Kidney tubule cell (primary cell): Measurements from ENCODE around the gene MYL5.
A peak's percentile ranks its signal among the peaks of the same experiment; 100 is the strongest.
"Not testable (repeated sequence)": the region's sequence is repeated elsewhere in the genome, so short reads cannot be mapped to it uniquely, and the experiment has no call there.

Experiments used
- DNase-seq: peaks from one replicate; pipeline ENCODE4 v3.0.0-alpha.2; 2018; ENCODE audit warnings: low spot score

MYL5 gene, protein sequence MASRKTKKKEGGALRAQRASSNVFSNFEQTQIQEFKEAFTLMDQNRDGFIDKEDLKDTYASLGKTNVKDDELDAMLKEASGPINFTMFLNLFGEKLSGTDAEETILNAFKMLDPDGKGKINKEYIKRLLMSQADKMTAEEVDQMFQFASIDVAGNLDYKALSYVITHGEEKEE

DNA sequence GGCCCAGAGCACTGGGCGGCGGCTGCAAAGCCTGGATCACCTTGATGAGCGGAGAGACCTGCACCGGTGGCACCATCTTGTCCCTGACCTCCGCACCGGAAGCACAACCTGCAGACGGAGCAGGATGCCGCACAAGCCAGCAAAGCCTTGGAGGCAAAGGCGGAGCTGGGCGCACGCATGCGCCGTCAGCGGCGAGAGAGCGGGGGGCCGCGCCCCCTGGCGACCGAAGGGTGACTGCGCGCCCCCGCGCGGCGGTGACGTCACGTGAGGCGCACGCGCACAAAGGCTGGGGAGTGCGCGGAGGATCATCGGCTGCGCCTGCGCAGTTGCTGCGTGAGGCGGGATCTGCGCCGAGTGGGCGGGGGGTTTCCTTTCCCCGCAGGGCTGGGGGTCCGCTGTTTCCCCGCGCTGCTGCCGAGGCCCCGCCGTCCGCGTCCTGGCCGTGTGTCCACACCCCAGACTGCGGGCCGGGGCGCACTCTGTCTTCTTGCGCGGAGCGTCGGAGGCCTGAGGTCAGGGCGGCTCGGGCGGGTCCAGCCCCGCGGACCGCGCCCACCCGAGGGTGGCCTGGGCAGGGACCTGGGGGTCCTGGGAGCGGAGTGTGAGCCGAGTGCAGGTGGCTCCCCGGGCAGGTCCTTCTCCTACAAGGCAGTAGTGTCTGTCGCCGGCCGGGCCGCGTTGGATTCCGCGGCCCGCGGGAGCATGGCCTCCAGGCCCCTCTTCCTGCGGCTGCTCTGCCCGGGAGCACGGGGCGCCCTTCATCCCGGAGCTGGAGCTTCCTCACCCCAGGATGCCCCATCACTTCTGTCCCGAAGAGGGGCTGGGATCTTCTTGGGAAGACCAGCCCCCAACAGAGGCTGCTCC, at the start of gene MYL5, which contains the start of gene ATP5ME:
Gene MYL5 (plus strand): TSS at position 371 of the 864 bp plus-strand sequence. CDS start 3,485 bp downstream, outside the sequence.
Gene ATP5ME (minus strand): TSS at position 105 of the 864 bp plus-strand sequence. CDS start 29 bp downstream, at position 76.
- DNase-seq = peak; percentile 96

DNA sequence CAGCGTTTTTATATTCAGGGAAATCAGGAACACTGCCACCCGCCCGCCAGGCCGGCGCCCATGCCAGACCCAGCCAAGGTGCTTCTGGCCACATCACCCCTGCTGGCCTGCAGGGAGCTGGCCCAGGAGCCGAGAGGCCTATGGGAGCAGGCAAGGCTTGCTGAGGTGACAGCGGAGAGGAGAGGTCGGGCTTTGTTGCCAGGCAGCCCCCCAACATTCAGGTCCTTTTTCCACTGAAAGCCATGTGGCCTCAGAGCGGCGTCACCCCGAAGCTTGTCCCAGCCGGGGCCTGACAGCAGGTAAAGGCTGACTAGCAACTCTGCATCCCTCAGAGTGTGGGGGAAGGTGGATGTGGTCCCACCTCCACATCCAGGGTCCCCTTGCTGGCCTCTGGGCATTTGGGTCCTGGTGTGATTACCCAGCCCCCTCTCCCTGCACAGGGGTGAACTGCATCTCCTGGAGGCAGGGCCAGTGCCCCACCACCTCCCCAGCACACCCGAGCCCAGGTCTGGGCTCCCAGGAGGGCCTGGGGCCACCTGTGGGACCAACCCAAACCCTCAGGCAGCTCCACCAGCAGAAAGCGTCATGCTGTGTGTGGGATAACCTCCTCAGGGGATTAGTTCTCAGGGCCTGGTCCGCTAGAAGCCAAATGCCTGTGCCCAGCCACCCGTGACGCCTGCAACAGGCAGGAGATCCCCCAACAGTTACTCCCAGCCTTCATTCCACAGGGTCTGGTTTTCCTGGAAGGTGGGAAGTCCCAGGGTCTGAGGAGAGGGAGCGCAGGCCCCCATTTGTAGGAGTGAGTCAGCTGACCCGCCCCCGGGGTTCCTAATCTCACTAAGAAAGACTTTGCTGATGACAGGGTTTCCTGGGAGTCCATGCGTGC, 49.4 kb upstream of the MYL5 start, which contains the start of gene PDE6B:
Gene PDE6B (plus strand): TSS at position 869 of the 886 bp plus-strand sequence. CDS start 54 bp downstream, outside the sequence.
- DNase-seq = peak; percentile 93

DNA sequence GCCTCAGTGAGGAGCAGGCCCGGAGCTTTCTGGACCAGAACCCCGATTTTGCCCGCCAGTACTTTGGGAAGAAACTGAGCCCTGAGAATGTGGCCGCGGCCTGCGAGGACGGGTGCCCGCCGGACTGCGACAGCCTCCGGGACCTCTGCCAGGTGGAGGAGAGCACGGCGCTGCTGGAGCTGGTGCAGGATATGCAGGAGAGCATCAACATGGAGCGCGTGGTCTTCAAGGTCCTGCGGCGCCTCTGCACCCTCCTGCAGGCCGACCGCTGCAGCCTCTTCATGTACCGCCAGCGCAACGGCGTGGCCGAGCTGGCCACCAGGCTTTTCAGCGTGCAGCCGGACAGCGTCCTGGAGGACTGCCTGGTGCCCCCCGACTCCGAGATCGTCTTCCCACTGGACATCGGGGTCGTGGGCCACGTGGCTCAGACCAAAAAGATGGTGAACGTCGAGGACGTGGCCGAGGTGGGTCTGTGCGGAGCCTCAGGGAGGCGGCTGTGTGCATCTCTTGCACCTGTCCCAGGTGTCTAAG, 48.6 kb upstream of the MYL5 start:
- no peak for DNase-seq

DNA sequence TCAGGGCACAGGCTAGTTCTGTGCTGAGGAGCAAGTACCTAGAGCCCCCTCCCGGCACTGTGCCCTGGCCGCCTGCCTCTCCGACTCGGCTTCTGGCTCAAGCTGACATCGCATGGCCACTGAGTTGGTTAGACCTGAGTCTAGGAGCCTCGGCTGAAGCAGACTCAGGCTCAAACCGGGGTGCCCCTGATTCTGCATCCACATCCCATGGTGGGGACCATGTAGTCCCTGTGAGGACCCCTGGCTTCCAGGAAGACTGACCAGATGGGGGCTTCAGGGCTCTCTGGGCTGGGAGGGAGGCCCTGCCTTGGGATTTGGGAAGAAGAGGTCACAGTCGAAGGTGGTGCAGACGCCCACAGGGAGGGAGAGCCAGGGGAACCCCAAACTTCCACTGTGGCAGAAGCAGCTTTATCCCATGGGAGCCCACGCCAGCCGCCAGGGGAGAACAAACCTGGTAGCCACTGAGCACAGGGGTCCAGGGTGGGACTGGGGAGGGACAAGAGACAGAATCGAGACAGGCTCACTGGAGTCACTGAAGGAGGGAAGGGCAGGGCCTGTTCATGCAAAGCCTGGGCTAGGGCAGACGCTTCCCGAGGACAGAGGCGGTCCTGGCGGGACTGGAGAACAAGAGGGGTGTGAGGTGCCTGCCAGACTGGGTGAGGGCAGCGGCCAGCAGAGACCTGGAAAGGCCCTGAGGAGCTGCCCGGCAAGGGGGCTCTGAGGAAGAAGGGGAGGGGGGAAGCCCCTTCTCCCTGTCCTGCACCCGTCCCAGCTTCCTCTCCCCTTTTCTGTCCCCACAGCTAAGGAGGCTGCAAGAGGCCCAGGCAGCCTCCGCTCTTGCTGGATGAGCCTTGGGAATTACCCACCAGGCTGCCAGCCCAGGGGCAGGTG, 47.9 kb upstream of the MYL5 start:
- DNase-seq = no peak

DNA sequence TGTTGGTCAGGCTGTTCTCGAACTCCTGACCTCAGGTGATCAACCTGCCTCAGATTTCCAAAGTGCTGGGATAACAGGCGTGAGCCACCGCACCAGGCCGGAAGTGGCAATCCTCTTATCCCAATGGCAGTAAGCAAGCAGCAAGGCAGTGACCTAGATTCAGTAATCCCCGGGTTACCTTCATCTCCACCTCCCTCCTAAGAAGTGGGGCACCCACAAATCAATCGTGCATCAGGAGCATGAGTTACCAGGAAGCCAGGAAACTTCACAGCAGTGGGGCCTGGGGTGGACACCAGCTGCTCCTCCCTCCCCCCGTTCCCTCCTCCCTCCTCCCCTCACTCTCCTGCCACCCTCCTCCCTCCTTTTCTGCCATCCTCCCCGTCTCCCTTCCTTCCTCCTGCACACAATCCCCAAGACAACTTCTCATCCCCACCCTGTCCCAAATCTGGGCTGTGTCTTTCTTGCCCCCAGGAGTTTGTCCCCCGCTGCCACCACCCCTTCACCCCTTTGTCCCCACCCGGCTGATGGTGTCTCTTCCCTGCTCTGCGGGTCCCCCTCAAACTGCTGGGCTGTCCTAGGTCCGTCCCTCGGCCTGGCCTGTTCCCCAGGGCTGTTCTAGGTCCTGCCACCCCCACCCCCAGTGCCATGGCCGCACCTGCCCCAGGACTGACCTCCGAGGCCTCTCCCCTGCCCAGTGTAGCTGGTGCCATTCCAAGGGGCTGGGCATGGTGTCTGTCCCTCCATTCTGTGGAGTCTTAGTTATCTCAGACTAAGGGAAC, 46.8 kb upstream of the MYL5 start:
- DNase-seq = no peak

DNA sequence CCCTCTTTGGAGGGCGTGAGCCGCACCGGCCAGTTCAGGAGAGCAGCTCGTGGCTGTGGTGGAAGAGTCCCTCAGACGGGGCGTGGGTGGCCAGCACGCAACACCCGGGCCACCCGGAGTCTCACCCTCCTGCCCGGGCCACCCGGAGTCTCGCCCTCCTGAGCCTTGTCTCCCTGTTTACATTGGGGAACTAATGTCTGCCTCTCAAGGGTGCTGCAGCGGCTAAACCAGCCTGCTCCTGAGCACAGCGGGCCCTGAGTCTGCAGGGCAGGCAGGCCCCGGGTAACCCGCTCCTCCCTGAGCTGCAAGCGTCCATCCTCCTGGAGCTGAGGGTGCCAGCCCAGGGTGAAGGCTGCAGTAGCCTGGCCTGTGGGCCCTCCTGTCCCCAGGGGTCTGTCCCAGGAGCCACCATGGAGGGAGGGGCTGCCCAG, 46.0 kb upstream of the MYL5 start:
- DNase-seq = no peak

DNA sequence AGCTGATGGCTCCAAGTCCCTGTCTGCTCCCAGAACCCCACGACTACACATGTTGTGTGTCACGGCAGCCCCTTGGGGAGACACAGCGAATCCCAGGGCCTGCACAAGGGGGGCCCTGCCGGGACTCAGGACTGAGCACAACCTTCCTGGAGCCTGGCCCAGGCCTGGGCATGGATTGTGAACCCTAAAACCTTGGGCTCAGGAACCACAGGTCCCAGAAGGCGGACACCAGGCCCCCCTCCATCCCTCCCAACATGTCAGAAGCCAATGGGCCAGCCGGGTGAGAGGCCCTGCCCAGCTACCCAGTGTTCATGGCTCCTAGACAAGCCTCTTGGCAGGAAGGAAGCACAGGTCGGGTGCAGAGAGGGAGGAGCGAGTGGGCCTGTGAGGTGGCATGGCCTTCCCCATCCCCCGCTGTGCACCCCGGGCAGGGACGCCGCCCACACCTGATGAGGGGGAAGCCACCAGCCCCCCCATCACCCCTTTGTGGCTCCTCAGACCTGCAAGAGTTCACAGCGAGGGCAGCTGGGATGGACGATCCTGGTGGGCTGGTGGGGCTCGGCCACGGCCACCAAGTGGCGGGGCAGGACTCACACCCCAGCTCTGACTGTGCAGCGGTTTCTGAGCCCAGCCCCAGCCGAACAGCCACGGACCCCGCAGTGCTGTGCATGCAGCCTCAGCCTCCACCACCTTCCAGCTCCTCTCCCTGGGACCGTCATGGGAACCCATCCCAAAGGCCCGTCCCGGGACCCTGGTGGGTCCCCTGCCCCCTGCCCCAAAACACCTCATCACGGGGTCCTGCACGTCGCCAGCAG, 45.3 kb upstream of the MYL5 start:
- DNase-seq = no peak

DNA sequence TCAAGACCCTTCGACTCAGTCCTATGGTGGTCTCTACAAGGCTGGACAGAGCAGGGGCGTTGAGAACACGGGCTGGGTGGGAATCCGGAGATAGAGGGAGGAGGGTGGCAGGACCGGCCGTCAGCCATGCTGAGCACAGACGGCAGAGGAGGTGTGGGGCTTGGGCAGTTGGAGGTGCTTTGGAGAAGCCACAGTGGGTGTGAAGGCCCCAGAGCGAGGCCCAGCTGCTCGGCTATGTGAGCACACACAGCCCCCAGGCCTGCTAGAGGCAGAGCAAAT, 44.8 kb upstream of the MYL5 start:
- no peak for DNase-seq

DNA sequence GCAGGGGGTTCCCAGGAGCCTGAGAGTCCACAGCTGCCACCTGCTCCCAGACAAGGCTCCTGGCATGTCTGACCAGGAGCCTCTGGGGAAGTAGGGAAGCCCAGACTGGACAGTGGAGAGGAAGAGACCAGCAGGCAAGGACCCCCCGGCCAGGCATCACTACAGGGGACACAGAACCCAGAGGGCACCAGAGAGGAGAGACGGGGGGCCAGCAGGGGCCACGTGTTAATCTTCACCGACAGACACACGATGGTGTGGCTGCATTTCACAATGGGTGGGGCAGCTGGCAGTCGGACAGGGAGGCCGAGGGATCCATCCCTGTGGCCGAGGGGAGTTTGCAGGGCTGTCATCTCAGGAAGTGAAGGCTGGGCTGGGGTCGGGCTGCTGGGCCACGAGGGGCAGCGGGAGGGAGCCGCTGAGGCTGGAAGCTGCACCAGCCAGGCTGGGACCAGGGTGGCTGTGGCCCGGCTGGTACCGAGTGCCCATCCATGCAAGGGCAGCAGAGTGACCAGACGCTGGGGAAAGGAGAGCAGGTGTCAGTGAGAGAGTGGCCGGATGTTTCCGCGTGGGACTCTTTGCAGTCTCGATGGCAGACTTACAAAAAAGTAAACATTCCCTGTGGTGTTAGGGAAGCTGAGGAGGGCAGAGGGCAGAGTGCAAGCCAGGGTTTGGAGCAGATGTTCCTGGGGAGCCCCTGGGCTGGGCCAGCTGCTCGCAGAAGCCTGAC, 44.3 kb upstream of the MYL5 start:
- DNase-seq = no peak

DNA sequence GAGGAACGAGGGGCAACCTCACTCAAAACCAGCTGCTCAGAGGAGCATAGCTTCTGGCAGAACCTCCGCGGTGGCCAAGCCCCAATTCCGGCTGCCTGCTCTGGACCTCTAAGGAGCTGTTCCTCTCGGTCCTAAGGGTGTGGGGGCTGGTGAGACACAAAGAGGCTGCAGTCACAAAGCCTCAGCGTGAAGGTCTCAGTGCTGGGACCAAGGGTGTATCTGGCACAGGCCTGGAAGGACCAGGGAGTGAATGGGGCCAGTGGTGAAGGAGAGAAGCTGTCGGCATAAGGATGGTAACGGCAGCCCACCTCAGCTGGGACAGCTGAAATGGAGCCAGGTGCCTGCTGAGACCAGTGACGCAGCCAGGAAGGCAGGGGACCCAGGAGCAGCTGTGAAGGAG, 43.7 kb upstream of the MYL5 start:
- no peak for DNase-seq

DNA sequence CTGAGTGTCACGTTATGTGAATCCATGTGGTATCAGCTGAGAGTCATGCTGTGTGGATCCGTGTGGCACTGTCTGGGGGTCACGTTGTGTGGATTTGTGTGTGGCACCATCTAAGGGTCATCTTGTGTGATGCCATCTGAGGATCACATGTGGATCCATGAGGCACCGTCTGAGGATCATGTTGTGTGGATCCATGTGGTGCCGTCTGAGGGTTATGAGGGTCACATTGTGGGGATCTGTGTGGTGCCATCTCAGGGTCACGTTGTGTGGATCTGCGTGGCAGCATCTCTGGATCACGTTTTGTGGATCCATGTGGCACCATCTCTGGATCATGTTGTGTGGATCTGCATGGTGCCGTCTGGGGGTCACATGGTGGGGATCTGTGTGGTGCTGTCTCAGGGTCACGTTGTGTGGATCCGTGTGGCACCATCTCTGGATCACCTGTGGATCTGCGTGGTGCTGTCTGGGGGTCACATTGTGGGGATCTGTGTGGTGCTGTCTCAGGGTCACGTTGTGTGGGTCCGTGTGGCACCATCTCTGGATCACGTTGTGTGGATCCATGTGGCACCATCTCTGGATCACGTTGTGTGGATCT, 42.0 kb upstream of the MYL5 start:
- no peak for DNase-seq

DNA sequence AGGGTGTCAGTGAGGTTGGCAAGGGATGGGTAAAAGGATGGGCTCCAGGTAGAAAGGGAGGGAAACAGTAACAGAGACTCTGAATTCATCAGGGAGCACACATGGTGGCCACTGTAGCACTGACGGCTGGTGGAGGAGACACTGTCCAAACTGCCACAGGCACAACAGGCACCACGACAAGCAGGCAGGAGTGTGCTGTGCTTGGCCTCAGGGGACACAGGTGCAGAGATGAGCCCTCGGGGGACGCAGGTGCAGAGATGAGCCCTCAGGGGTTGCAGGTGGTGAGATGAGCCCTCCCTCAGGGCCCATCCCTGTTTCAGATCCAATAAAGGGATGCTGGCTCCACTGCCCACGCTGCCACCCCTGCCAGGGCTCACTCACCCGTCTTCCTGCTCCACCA, 41.4 kb upstream of the MYL5 start:
- DNase-seq = no peak

DNA sequence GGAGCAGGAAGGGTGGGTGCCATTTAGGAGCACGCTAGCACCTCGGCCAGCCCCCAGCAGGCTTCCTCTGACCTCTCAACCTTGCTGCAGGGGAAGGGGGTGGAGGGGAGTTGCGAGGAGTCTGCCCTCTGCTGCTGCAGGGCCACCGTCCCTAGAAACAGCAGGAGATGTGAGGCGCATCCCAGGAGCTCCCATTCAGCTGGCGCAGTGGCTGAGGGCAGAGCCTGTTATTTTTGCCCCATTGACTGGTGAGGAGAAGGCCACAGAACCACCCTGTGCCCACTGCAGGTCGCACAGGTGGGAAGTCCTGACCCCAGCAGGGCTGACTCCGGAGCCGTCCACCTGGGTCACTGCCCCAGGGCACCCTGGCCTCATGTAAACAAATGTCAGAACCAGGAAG, 40.9 kb upstream of the MYL5 start:
- DNase-seq = no peak

DNA sequence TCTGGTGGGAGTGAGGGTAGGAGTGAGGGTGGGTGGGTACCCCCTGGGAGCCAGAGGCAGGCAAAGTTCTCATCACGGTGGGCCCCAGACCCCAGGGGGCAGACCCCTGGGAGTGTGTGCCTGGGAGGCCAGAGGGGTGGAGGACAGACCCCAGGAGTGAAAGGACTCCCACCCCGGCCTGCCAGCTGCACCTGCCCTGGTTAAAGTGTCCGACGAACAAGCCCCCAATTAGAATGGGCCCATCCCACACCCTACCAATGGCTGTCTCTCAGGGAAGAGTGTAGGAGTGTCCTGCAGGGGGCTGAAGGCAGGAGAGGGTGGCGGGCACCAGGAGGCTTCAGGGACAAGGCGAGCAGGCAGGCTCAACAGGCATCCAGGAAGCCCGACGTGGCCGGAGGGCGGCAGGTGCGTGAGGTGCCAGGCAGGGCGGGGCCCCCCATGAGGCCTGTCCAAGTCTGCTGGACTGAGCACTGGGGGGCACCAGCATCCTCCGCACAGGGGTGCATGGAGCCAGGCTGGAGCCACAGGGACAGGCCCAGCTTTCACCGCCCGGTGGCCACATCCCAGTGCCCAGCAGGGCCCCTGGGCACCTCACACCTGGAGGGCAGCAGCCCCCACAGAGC, 40.3 kb upstream of the MYL5 start:
- no peak for DNase-seq

DNA sequence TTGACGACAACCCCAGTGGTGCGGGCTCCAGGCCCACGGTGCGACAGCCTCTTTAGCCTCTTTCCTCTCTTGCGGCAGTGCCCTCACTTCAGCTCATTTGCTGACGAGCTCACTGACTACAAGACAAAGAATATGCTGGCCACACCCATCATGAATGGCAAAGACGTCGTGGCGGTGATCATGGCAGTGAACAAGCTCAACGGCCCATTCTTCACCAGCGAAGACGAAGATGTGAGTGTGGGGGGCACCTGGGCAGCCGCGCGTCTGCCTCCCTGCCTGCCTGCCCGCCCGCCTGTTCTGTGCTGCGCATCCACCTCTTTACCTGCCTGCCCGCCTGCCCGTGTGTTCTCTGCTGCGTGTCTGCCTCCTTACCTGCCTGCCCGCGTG, 39.8 kb upstream of the MYL5 start:
- no peak for DNase-seq

DNA sequence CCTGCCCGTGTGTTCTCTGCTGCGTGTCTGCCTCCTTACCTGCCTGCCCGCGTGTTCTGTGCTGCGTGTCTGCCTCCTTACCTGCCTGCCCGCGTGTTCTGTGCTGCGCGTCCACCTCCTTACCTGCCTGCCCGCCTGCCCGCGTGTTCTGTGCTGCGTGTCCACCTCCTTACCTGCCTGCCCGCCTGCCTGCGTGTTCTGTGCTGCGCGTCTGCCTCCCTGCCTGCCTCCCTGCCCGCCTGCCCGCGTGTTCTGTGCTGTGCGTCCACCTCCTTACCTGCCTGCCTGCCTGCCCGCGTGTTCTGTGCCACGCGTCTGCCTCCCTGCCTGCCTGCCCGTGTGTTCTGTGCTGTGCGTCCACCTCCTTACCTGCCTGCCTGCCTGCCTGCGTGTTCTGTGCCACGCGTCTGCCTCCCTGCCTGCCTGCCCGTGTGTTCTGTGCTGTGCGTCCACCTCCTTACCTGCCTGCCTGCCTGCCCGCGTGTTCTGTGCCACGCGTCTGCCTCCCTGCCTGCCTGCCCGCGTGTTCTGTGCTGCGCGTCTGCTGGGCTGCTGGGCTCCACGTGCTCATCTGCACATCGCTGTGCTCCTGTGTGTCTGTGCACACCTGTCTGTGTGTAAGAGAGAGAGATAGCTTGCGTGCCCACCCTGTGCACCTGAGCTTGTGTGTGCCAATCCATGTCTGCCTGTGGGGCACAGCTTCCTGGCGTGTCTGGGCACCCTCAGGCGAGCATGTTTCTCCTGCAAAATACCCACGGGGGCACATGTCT, 39.1 kb upstream of the MYL5 start:
- DNase-seq = not testable (repeated sequence)
